IgD-negative memory B cell (primary cell): ENCODE measurements around the gene ZNF282. TPM values are rescaled to one million over a fixed set of nuclear protein-coding genes. Genes with fewer than 3 reads are reported as not detected.

ENCODE experiments used
- H3K27ac Mint-ChIP-seq, 3 donors: one replicate each; pipeline ENCODE4 v1.8.0; 2020 to 2022; ENCODE audit warnings: mild to moderate bottlenecking in 3 of 3, mixed read lengths in 3 of 3, moderate library complexity in 1 of 3
- H3K27me3 Mint-ChIP-seq: one replicate; pipeline ENCODE4 v1.8.0; 2021; ENCODE audit warnings: mixed read lengths
- H3K36me3 Mint-ChIP-seq: one replicate; pipeline ENCODE4 v1.8.0; 2020; ENCODE audit warnings: mild to moderate bottlenecking, mixed read lengths
- H3K4me1 Mint-ChIP-seq, 3 donors: one replicate each; pipeline ENCODE4 v1.8.0; 2020 to 2022; ENCODE audit warnings: mixed read lengths in 3 of 3, mild to moderate bottlenecking in 1 of 3
- H3K4me3 Mint-ChIP-seq, 4 donors: one replicate each; pipeline ENCODE4 v1.8.0; 2020 to 2022; ENCODE audit warnings: mild to moderate bottlenecking in 4 of 4, mixed read lengths in 4 of 4, moderate library complexity in 3 of 4
- H3K9me3 Mint-ChIP-seq, 3 donors: one replicate each; pipeline ENCODE4 v1.8.0; 2020 to 2021; ENCODE audit warnings: mixed read lengths in 3 of 3, mild to moderate bottlenecking in 1 of 3
- polyA plus RNA-seq: library from polyadenylated mRNA; unstranded; fragments of 300-500 nt; fragmentation: Illumina TruSeq; gene quantifications from one replicate; pipeline ENCODE4 v1.2.3, GENCODE V29; 2021

The ZNF282 gene
- polyA plus RNA-seq, 1 donor from 2014 or later: 1.9 TPM

DNA sequence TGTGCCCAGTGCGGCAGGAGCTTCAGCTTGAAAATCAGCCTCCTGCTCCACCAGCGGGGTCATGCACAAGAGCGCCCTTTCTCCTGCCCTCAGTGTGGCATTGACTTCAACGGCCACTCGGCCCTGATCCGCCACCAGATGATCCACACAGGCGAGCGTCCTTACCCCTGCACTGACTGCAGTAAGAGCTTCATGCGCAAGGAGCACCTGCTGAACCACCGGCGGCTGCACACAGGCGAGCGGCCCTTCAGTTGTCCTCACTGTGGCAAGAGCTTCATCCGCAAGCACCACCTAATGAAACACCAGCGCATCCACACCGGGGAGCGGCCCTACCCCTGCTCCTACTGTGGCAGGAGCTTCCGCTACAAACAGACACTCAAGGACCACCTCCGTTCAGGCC is 16.1 kb upstream of the ZNF282 start:
- no peak overlapping the region for H3K27ac Mint-ChIP-seq

DNA sequence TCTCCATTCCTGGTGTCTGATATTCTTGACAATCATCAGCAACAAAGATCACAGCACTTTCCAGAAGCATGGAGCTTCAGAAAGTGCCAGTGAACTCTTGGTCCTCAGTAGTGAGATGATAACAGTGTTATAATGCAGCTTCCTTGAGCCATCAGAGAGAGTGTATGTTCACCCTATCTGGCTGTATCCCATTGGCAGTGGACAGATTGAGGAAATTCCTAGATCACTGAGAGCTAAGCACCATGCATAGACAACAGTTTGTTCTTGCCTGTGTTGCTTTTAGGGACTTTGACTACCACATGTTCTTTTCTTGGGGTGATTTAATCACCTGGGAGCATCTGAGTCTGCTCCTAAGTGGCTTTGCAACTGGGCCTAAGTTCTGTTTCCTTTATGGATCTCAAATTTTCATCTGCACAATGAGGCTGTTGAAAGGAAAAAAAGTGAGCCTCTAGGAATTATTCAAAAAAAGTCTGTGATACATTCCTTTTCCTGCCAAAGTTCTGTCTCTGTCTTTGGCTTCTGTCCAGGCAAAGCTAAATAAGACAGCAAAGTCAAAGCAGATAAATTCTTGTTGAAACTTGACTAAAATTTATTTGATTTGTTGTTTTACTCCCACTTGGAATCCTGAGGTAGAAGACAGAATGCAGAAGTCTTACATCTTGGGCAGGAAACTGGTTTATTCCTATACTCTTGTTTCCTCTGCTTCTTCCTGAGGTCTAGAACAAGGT is 14.5 kb upstream of the ZNF282 start:
- Mint-ChIP-seq H3K4me3 (no peak overlapping the region), H3K27me3 (no peaks in the 10 kb centered on the region), H3K27ac (no peak overlapping the region), H3K9me3 (no peaks in the 10 kb centered on the region), H3K4me1 (peaks cover 0 to 2% (median 0%) of the 10 kb centered on the region in 3 donors), H3K36me3 (peaks cover 2% of the 10 kb centered on the region)

More for the DNA sequence above, 16.1 kb upstream of the ZNF282 start:
- Mint-ChIP-seq H3K27me3 (no peaks in the 10 kb centered on the region), H3K9me3 (no peaks in the 10 kb centered on the region), H3K4me3 (no peak overlapping the region), H3K36me3 (peaks cover 2% of the 10 kb centered on the region), H3K4me1 (peaks cover 0 to 2% (median 0%) of the 10 kb centered on the region in 3 donors)

DNA sequence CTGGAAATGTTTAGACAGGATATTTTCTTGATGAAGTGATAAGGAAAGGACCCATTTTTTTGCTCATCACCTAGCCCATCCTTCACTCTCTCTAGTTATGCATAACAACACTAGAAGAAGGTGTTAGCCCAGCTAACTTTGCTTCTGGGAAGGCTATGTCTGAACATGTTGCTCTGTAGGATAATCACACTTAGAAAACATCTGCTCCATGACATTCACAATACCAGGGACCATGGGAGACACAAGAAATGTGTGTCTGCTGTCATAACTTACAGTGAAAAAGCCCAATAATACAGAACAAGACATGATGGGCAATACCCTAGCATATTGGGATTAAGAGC is 13.9 kb upstream of the ZNF282 start:
- no peaks in the 10 kb centered on the region for H3K9me3 Mint-ChIP-seq
- peaks cover 0 to 2% (median 0%) of the 10 kb centered on the region in 3 donors for H3K4me1 Mint-ChIP-seq
- no peaks in the 10 kb centered on the region for H3K27me3 Mint-ChIP-seq
- H3K27ac Mint-ChIP-seq: no peak overlapping the region
- no peak overlapping the region for H3K4me3 Mint-ChIP-seq
- peaks cover 2% of the 10 kb centered on the region for H3K36me3 Mint-ChIP-seq

DNA sequence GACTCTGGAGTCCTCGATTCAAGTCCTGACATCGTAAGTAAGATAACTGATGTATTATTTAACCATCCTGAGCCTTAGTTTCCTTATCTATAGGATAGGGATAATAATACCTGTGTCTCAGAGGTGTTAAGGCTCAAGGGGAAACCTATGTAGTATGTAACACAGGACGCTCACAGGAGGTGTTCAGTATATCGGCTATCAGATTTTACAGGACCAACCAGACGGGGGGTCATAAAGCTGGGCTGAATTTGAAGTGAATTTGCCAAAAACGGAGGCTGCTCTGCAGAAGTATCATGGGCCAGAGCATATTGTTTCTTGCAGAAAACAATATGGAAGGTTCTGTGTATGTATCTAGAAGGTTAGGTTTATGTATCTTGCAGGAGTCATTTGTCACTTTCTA is 11.1 kb upstream of the ZNF282 start:
- Mint-ChIP-seq H3K4me1 (peaks cover 0 to 5% (median 2%) of the 10 kb centered on the region in 3 donors), H3K4me3 (no peak overlapping the region), H3K36me3 (no peaks in the 10 kb centered on the region), H3K9me3 (no peaks in the 10 kb centered on the region), H3K27me3 (no peaks in the 10 kb centered on the region), H3K27ac (peak overlapping the region in 1 of 3 donors; percentile 35)

DNA sequence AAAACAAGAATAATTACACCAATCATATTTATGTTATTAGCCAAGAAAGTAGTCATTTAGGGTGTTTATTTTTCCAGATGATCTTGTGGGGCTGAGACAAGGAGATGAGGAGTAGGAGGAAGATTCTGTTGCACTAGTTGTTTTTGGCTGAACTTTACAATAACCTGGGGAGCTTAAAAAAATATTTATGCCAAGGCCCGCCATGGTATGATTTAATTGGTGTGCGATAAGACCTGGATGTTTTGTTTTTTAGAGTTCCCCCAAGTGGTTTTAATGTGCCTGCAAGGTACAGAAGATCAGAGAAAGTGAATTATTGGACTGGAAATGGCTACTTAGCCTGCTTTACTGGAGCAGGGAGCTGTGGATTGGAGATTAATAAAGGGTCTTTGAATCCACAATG is 7.1 kb upstream of the ZNF282 start:
- Mint-ChIP-seq H3K36me3 (no peaks in the 10 kb centered on the region), H3K4me1 (peaks cover 0 to 9% (median 6%) of the 10 kb centered on the region in 3 donors), H3K27ac (peak overlapping the region in 1 of 3 donors; percentile 76), H3K4me3 (peak overlapping the region in 1 of 4 donors; percentile 30), H3K27me3 (peaks cover 2% of the 10 kb centered on the region), H3K9me3 (no peaks in the 10 kb centered on the region)

DNA sequence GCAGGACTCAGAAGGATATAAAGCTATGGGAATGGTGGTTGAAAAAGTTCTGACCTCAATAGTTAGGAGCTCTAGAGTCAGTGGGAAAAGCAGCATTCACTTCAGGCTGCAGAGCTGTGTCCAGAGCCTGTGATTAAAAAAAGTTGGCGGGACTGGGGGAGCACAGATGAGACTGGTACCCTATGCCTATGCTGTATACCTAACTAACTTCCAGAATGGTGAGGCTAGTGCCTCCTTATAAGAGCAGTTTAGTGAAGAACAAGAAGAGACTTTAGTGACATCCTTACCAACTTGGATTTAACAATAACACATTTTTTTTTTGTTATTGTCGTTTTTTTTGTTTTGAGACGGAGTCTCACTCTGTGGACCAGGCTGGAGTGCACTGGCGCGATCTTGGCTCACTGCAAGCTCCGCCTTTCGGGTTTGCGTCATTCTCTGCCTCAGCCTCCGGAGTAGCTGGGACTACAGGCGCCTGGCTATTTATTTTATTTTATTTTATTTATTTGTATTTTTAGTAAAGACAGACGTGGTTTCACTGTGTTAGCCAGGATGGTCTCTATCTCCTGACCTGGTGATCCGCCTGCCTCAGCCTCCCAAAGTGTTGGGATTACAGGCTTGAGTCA is 6.6 kb upstream of the ZNF282 start:
- H3K36me3 Mint-ChIP-seq: no peaks in the 10 kb centered on the region
- H3K27me3 Mint-ChIP-seq: peaks cover 2% of the 10 kb centered on the region
- peak overlapping the region in 1 of 4 donors; percentile 30 for H3K4me3 Mint-ChIP-seq
- peaks cover 0 to 9% (median 6%) of the 10 kb centered on the region in 3 donors for H3K4me1 Mint-ChIP-seq
- peak overlapping the region in 1 of 3 donors; percentile 76 for H3K27ac Mint-ChIP-seq
- H3K9me3 Mint-ChIP-seq: no peaks in the 10 kb centered on the region

DNA sequence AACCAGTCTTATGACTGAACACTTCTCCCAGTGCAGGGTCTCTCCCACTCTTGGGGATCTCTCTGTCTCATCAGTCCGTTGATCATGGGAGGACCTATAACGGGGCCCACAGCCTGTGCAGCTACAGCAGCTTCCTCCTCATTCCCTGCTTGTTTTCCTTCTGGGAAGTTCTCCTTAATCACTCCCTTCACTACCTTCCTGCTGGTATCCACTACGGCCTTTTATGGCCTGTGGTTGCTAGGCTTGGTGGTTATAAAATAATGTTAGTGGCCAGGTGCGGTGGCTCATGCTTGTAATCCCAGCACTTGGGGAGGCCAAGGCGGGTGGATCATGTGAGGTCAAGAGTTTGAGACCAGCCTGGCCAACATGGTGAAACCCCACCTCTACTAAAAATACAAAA is 3.5 kb upstream of the ZNF282 start:
- no peaks in the 10 kb centered on the region for H3K36me3 Mint-ChIP-seq
- H3K4me1 Mint-ChIP-seq: peaks cover 3 to 17% (median 9%) of the 10 kb centered on the region in 3 donors
- no peaks in the 10 kb centered on the region for H3K9me3 Mint-ChIP-seq
- H3K27ac Mint-ChIP-seq: peak overlapping the region in 1 of 3 donors; percentile 71
- peaks cover 2% of the 10 kb centered on the region for H3K27me3 Mint-ChIP-seq
- peak overlapping the region; percentile 58 to 81 (median 80) for H3K4me3 Mint-ChIP-seq

DNA sequence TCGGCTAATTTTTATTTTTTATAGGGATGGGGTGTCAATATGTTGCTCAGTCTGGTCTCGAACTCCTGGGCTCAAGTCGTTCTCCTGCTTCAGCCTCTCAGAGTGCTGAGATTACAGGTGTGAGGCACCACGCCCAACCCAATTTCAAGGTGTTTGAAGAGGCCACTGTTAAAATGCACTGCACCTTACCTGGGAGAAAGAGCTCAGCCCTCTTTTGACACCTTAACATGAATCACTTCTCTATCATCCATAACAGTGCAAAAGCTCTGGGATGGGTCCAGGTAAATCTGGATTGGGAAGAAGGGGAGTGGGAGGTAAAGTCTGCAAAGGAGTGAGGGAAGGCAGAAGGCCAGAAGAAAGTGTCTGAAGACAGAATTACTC is 557 bp upstream of the ZNF282 start:
- peaks cover 4 to 28% (median 4%) of the 10 kb centered on the region in 3 donors for H3K4me1 Mint-ChIP-seq
- no peaks in the 10 kb centered on the region for H3K36me3 Mint-ChIP-seq
- H3K27ac Mint-ChIP-seq: peak overlapping the region in 2 of 3 donors; percentile 20 to 23

DNA sequence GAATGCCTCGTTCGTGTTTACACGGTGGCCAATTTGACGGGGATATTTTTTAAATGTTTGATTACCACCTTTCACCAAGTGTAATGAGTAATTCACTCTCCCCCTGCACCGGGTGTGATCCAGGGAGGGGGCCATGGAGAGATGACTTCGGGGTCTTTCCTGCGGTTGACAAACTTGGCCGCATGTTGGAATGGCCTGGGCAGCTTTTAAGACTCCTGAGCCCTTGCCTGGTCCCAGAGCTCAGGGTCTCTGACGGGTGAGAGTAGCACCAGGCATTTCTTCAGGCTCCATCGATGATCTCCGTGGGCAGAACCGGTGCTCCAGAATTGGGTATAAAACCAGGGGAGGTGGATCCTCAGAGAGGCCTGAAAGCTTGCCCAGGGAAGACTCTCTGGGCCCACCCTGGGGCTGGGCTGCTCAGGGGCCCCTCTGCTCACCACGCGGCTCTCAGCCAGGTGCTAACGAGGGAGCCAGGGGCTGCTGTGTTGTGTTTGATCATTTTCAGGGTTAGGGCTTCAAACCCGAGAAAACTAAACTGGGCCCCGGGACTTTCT is 882 bp downstream of the ZNF282 start:
- Mint-ChIP-seq H3K27ac (peak overlapping the region; percentile 46 to 87 (median 82)), H3K36me3 (peaks cover 8% of the 10 kb centered on the region), H3K4me1 (peaks cover 4 to 27% (median 7%) of the 10 kb centered on the region in 3 donors), H3K4me3 (peak overlapping the region; percentile 86 to 98 (median 92)), H3K9me3 (no peaks in the 10 kb centered on the region), H3K27me3 (no peaks in the 10 kb centered on the region)

More for the DNA sequence above, 557 bp upstream of the ZNF282 start:
- Mint-ChIP-seq H3K9me3 (no peaks in the 10 kb centered on the region), H3K4me3 (peak overlapping the region; percentile 72 to 90 (median 86)), H3K27me3 (peaks cover 2% of the 10 kb centered on the region)

DNA sequence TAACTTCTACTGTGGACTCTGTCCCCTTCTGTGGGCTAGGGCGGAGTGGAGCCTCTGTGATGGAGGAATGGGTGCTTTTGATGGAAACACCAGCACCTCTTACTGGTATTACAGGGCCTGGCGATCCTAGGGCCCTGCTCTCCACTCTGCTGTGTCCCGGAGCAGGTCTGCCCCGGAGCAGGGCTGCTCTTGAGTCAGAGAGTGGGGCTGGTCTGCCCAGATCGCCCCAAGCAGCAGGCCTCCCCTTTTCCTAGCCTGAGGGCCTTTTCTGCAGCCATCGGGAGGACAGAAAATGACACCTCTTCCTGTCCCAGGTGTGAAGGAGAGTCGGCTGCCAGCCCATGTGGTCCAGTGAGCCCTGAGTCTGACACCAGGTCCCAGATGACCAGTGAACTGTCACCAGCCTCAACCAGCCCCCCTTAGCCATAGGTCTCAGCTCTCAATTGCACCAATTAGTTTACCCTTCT is 1.4 kb downstream of the ZNF282 start:
- Mint-ChIP-seq H3K9me3 (no peaks in the 10 kb centered on the region), H3K4me1 (peaks cover 4 to 24% (median 8%) of the 10 kb centered on the region in 3 donors), H3K27me3 (no peaks in the 10 kb centered on the region), H3K36me3 (peaks cover 9% of the 10 kb centered on the region), H3K4me3 (peak overlapping the region; percentile 86 to 98 (median 92)), H3K27ac (peak overlapping the region in 2 of 3 donors; percentile 82 to 87)

DNA sequence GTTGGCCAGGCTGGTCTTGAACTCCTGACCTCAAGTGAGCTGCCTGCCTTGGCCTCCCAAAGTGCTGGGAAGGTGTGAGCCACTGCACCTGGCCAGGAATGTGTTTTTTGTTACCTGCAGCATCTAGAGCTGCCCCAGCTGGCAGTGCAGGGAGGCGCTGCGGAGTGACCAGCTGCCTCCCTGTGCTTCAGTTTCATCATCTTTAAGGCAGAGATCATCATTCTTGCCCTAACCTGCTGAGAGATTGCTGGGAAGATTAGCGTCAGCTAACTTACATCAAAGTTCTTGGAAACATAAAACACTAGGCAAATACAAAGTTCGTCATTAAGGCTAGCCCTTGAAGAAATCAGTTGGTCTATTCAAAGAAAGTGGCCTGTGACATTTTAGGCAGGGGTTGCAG is 2.3 kb downstream of the ZNF282 start:
- H3K4me1 Mint-ChIP-seq: peaks cover 2 to 26% (median 10%) of the 10 kb centered on the region in 3 donors
- H3K27ac Mint-ChIP-seq: peak overlapping the region in 1 of 3 donors; percentile 82
- H3K4me3 Mint-ChIP-seq: peak overlapping the region in 3 of 4 donors; percentile 51 to 89 (median 60)
- H3K36me3 Mint-ChIP-seq: peaks cover 9% of the 10 kb centered on the region
- no peaks in the 10 kb centered on the region for H3K9me3 Mint-ChIP-seq
- no peaks in the 10 kb centered on the region for H3K27me3 Mint-ChIP-seq

DNA sequence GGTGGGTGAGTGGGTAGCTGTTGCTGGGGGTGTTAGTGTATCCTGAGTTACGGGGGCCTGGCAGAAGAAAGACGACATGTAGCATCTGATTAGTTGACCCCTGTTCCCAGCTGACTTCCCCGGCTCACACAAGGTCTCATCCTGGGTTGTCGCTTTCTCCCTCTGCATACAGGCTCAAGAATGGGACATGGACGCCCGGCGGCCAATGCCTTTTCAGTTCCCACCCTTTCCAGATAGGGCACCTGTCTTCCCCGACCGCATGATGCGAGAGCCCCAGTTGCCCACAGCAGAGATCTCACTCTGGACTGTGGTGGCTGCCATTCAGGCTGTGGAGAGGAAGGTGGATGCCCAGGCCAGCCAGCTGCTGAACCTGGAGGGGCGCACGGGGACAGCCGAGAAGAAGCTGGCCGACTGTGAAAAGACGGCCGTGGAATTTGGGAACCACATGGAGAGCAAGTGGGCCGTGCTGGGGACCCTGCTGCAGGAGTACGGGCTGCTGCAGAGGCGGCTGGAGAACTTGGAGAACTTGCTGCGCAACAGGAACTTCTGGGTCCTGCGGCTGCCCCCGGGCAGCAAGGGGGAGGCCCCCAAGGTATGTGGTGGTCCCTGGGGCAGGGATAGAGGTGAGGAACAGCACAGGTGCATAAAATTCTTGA is 2.9 kb downstream of the ZNF282 start:
- Mint-ChIP-seq H3K27ac (no peak overlapping the region), H3K9me3 (no peaks in the 10 kb centered on the region), H3K27me3 (no peaks in the 10 kb centered on the region), H3K36me3 (peaks cover 9% of the 10 kb centered on the region), H3K4me3 (peak overlapping the region in 1 of 4 donors; percentile 89), H3K4me1 (peaks cover 0 to 31% (median 12%) of the 10 kb centered on the region in 3 donors)

DNA sequence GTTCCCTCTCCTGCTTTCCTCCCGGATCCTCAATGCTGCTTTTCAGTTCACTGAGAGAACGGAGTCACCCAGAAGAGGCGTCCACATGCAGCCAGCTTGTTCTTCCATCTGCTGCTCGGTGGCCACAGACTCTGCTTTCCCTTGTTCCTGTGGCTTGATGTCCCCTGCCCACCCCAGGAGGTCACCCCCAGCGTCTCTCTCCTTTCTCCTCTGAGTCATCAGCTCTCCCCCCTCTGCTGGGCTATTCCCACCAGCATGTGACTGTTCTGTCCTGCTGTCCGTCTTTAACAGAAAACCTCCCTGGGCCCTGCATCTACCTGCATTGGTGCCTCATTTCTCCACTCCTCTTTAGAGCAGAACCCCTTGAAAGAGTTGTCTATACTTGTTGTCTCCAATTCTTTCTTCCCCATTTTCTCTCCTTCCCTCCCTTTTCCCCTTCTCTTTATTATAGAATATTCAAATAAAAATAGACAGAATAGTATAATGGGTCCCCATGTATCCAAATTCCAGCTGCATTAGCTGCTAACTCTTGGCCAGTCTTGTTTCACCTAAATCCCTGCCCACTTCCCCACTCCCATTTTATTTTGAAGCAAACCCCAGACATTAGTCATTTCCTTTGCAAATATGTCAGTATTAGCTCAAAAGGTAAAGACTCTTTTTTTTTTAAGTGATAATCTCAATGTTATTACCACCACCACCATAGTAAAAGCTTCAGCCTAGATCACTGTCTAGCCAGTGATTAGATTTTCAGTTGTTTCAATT is 4.1 kb downstream of the ZNF282 start:
- Mint-ChIP-seq H3K4me1 (peaks cover 4 to 31% (median 13%) of the 10 kb centered on the region in 3 donors), H3K36me3 (peaks cover 11% of the 10 kb centered on the region), H3K4me3 (peak overlapping the region in 2 of 4 donors; percentile 51 to 89), H3K27ac (no peak overlapping the region), H3K27me3 (no peaks in the 10 kb centered on the region), H3K9me3 (no peaks in the 10 kb centered on the region)

DNA sequence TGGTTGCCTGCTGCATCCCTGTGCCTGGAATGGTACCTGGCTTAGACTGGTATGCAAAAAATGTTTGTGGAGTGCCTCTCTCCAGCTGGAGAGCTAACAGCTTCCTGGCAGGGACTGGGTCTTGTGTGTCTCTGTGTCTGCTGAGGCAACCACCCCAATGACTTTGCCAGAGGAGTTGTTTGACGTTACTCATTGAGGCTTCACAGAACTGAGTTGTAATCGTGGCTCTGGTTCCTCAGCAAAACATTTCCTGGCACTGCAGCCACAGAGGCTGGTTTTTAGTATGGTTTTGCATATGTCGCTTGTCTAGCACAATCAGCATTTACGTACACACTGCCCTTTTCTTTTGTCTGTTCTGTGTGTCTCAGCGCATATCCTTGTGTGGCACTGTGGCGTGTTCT is 7.5 kb downstream of the ZNF282 start:
- Mint-ChIP-seq H3K9me3 (no peaks in the 10 kb centered on the region), H3K27ac (no peak overlapping the region), H3K4me3 (no peak overlapping the region), H3K36me3 (peaks cover 14% of the 10 kb centered on the region), H3K4me1 (peaks cover 5 to 12% (median 10%) of the 10 kb centered on the region in 3 donors), H3K27me3 (no peaks in the 10 kb centered on the region)
